Psoas muscle (tissue), 8 donors: Measurements from ENCODE around the gene CD160. TPM values are rescaled to one million over a fixed set of nuclear protein-coding genes. Genes with fewer than 3 reads are reported as not detected.
"Not testable (repeated sequence)": the region's sequence is repeated elsewhere in the genome, so short reads cannot be mapped to it uniquely, and the experiment has no call there.

Experiments used
- ATAC-seq, 4 donors: fragments of 200-7000 bp; cut with Tn5 transposase; one replicate each; pipeline ENCODE4 v1.9.1; 2020; ENCODE audit warnings: moderate library complexity in 3 of 4, mild to moderate bottlenecking in 2 of 4
- DNase-seq, 2 donors: peaks; one replicate each; pipeline ENCODE4 v3.0.0-alpha.2; 2020
- H3K27ac ChIP-seq: fragments of 200-600 bp; one replicate; pipeline ENCODE4 v1.8.0; 2022
- H3K27me3 ChIP-seq, 3 donors: fragments of 200-600 bp in 1 of 3; one replicate each; pipeline versions ENCODE4 v1.6.1 to v1.8.0; 2013 to 2022; ENCODE audit warnings: low read length in 2 of 3, mild to moderate bottlenecking in 2 of 3, moderate library complexity in 1 of 3; ENCODE audit not compliant: insufficient read depth in 3 of 3
- H3K36me3 ChIP-seq, 2 donors: fragments of 200-600 bp in 1 of 2; one replicate each; pipeline versions ENCODE4 v1.6.1 to v1.8.0; 2013 to 2022; ENCODE audit warnings: low read depth in 1 of 2, mild to moderate bottlenecking in 1 of 2, moderate library complexity in 1 of 2; ENCODE audit not compliant: insufficient read depth in 1 of 2
- H3K4me1 ChIP-seq: fragments of 200-600 bp; one replicate; pipeline ENCODE4 v1.8.0; 2022
- H3K4me3 ChIP-seq: fragments of 200-600 bp; one replicate; pipeline ENCODE4 v1.8.0; 2022; ENCODE audit warnings: mild to moderate bottlenecking
- H3K9me3 ChIP-seq: fragments of 200-600 bp; one replicate; pipeline ENCODE4 v1.8.0; 2022
- WGBS, 3 donors: extraction: QIAGEN DNeasy Blood & Tissue Kit; methylation state at CpG; one replicate each; pipeline versions ENCODE4 v1.1.6 to v1.1.7; 2013; 5-methylcytosine and 5-hydroxymethylcytosine counted together
- intact Hi-C, 2 donors: fragments of 100-400 bp; cut with DNase I; formaldehyde crosslinking; loops; one replicate each; pipeline versions ENCODE4 v1.11.0 to v1.14.2; 2022
- polyA plus RNA-seq, 3 donors: library from polyadenylated mRNA; stranded (reverse); fragments of 200-250 nt; gene quantifications; one replicate each; pipeline ENCODE4 v1.2.3, GENCODE V29; 2013
- total RNA-seq, 4 donors: library from RNA; stranded (reverse); fragmentation: NEBNext Ultra II Directional in 2 of 4; extraction: Animal tissue kit (Norgen Biotek cat#: 25700) in 2 of 4; gene quantifications; one replicate each; pipeline versions ENCODE4 v1.2.1 to v1.2.4, GENCODE V29; 2021 to 2023
- TF ChIP-seq, protein P1 (sequence below): fragments of 200-600 bp; IDR thresholded peaks from one replicate; pipeline ENCODE4 v1.8.0; 2022; ENCODE audit warnings: antibody characterized with exemption
- donor health status: healthy with polysubstance abuse.
- donor health status: DM: no; HTN: no; CAD: no; lungs with moderate emphysema.
- donor health status: Bipolar disorder and iron deficiency.
- donor health status: healthy.
- donor health status: DM: yes; HTN: yes; CAD: no.
- donor health status: DM: no; HTN: no; CAD: no.
- donor health status: DM: no; HTN: no; CAD: no.
- donor health status: DM: yes; HTN: yes; CAD: no.

Gene CD160
- total and polyA plus RNA-seq, 7 donors: 0.03 TPM; not detected in 6

DNA sequence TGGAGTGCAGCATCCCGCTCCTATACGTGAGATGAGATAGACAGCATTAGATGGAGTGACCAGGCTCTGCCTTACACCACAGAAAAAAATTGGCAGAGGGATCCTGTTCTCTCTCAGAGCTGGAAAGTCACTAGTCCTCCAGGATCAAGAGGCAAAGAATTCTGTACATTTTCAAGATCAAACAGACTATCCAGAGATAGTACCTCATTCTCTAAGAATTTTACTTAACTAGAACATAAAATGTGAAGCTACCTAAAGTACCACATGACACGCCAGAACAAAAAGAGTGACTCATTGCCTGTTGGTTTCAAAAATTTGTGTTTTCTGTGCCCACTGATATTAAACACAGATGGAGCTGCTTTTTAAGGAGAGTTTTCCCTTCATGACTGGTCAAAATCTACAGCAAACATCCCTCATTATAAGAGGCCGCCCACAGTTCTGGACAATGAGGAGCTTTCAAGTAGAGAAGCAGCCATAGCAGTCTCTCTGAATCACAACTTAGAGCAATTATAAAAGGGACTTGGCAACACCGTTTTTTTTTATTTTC lies 32.3 kb downstream of the CD160 start:
- TF ChIP-seq, protein P1, sequence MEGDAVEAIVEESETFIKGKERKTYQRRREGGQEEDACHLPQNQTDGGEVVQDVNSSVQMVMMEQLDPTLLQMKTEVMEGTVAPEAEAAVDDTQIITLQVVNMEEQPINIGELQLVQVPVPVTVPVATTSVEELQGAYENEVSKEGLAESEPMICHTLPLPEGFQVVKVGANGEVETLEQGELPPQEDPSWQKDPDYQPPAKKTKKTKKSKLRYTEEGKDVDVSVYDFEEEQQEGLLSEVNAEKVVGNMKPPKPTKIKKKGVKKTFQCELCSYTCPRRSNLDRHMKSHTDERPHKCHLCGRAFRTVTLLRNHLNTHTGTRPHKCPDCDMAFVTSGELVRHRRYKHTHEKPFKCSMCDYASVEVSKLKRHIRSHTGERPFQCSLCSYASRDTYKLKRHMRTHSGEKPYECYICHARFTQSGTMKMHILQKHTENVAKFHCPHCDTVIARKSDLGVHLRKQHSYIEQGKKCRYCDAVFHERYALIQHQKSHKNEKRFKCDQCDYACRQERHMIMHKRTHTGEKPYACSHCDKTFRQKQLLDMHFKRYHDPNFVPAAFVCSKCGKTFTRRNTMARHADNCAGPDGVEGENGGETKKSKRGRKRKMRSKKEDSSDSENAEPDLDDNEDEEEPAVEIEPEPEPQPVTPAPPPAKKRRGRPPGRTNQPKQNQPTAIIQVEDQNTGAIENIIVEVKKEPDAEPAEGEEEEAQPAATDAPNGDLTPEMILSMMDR: no peak
- intact Hi-C loops: no loop called here
- Histone ChIP-seq H3K36me3 (peaks cover 16 to 99% of the 10 kb centered on the region in 2 donors), H3K4me3 (no peak overlapping the region), H3K27me3 (no peaks in the 10 kb centered on the region), H3K9me3 (no peaks in the 10 kb centered on the region), H3K4me1 (no peaks in the 10 kb centered on the region), H3K27ac (no peak overlapping the region)
- 79 to 88% (median 81%) methylated on average over 5 of the region's 5 CpGs for WGBS, 3 donors
- ATAC-seq (no peak), DNase-seq (no peak)

DNA sequence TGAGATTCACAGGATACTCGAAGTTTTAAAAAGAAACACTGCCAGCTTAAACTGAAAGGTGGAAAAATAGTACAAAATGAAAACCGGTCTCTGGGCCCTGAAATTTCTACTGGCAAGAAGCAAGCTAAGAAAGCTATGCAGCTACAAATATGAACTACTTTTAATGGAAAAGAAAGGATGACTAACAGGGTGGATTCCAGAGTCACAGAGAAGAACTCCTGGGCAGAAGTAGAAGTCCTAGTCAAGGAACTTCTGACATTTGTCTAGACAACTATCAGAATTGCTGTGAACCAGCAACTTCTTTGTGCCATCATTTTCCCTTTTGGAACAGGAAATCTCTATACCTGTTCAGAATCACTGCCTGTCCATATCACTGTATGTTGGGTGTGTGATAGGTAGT lies 38.1 kb downstream of the CD160 start:
- intact Hi-C loops: no loop called here
- WGBS, 3 donors: 76 to 90% (median 81%) methylated on average over 2 of the region's 2 CpGs
- Histone ChIP-seq H3K27me3 (no peaks in the 10 kb centered on the region), H3K27ac (no peak overlapping the region), H3K4me1 (no peaks in the 10 kb centered on the region), H3K36me3 (peaks cover 0 to 91% of the 10 kb centered on the region in 2 donors), H3K4me3 (no peak overlapping the region), H3K9me3 (no peaks in the 10 kb centered on the region)
- DNase-seq (no peak), ATAC-seq (no peak)
- TF ChIP-seq, protein P1: no peak

DNA sequence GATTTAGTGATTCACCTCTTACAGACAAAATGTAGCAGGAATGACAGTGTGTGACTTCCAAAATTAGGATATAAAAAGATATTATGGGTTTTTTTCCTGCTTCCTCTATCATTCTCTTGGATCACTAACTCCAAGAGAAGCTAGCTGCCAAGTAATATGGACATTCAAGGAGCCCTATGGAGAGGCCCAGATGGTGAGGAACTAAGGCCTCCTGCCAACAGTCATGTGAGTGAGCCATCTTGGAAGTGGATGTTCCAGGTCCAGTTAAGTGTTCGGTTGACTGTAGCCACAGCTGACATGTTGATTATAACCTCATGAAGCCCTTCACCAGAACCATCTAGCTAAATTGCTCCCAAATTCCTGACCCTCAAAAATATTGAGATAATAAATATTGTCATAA lies 38.8 kb downstream of the CD160 start:
- intact Hi-C loops: no loop called here
- TF ChIP-seq, protein P1: no peak
- ATAC-seq: peak in 1 of 4 donors; percentile 49
- Histone ChIP-seq H3K9me3 (no peaks in the 10 kb centered on the region), H3K27me3 (no peaks in the 10 kb centered on the region), H3K36me3 (peaks cover 0 to 84% of the 10 kb centered on the region in 2 donors), H3K4me3 (no peak overlapping the region), H3K27ac (no peak overlapping the region), H3K4me1 (no peaks in the 10 kb centered on the region)
- no peak for DNase-seq
- 50 to 93% (median 77%) methylated on average over 1 of the region's 1 CpG for WGBS, 3 donors

DNA sequence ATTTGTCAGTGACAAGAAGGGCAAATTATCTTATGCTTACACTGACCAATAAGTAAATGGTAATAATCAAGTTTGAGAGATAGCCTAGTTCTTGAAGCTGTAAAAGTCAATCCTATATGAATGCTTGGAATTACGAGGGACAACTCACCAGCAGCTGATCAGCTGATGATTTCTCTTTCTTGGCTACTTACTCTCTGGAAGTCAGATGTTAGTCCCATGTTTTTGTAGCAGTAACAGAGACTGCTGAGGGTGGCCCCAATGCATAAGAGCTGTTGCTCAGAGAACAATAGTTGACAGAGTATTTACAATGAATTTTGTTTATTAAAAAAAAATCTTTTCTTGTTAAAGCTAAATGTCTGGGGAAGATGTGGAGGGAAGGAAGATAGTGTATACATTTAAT lies 39.3 kb downstream of the CD160 start:
- intact Hi-C loops: no loop called here
- Histone ChIP-seq H3K36me3 (peaks cover 0 to 83% of the 10 kb centered on the region in 2 donors), H3K4me3 (no peak overlapping the region), H3K27ac (no peak overlapping the region), H3K27me3 (no peaks in the 10 kb centered on the region), H3K9me3 (no peaks in the 10 kb centered on the region), H3K4me1 (no peaks in the 10 kb centered on the region)
- ATAC-seq: no peak
- TF ChIP-seq, protein P1: no peak
- WGBS, 3 donors: 67 to 92% (median 83%) methylated on average over 1 of the region's 1 CpG
- DNase-seq: no peak

DNA sequence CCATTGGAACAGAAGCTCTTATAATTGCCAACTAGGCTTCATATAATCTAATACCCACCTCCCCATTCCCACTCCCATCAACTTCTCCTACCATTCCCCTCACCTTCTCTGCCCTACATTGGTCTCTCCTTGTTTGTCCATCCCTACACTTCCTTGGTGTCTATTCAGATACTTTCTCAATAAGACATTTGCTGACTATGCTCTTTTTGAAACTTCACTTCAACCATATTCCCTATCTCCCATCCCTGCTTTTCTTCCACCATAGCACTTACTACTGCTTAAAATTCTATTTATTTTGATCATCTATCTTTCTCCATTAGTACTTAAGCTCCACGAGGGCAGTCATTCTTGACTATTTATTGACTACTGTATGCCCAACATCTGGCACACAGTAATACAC lies 40.4 kb downstream of the CD160 start:
- no peak for ATAC-seq
- intact Hi-C loops: no loop called here
- Histone ChIP-seq H3K36me3 (peaks cover 0 to 71% of the 10 kb centered on the region in 2 donors), H3K9me3 (no peaks in the 10 kb centered on the region), H3K27me3 (no peaks in the 10 kb centered on the region), H3K4me1 (no peaks in the 10 kb centered on the region), H3K4me3 (no peak overlapping the region), H3K27ac (no peak overlapping the region)
- whole genome bisulfite sequencing, 3 donors: 93 to 97% (median 96%) methylated on average over 1 of the region's 1 CpG
- DNase-seq: no peak
- TF ChIP-seq, protein P1: no peak

DNA sequence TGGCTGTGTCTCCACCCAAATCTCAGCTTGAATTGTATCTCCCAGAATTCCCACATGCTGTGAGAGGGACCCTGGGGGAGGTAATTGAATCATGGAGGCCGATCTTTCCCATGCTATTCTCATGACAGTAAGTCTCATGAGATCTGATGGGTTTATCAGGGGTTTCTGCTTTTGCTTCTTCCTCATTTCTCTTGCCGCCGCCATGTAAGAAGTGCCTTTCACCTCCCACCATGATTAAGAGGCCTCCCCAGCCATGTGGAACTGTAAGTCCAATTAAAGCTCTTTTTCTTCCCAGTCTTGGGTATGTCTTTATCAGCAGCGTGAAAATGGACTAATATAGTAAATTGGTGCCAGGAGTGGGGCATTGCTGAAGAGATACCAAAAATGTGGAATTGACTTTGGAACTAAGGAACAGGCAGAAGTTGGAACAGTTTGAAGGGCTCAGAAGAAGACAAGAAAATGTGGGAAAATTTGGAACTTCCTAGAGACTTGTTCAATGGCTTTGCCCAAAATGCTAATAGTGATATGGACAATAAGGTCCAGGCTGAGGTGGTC lies 41.2 kb downstream of the CD160 start:
- H3K36me3 ChIP-seq: peaks cover 0 to 68% of the 10 kb centered on the region in 2 donors
- intact Hi-C loops, H3K27me3 ChIP-seq, H3K4me3 ChIP-seq, DNase-seq, H3K4me1 ChIP-seq, H3K9me3 ChIP-seq, H3K27ac ChIP-seq, ATAC-seq: not testable (repeated sequence)
- WGBS, 3 donors: 97 to 98% (median 98%) methylated on average over 4 of the region's 4 CpGs

DNA sequence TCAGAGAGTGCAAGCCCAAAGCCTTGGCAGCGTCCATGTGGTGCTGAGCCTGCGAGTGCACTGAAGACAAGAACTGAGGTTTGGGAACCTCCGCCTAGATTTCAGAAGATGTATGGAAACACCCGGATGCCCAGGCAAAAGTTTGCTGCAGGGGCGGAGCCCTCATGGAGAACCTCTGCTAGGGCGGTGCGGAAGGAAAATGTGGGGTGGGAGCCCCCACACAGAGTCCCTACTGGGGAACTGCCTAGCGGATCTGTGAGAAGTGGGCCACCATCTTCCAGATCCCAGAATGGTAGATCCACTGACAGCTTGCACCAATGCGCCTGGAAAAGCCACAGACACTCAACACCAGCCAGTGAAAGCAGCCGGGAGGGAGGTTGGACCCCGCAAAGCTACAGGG lies 42.2 kb downstream of the CD160 start:
- H3K4me1 ChIP-seq, intact Hi-C loops, H3K9me3 ChIP-seq, H3K4me3 ChIP-seq, DNase-seq, ATAC-seq, H3K27ac ChIP-seq, H3K27me3 ChIP-seq: not testable (repeated sequence)
- 98 to 99% (median 98%) methylated on average over 11 of the region's 11 CpGs for WGBS, 3 donors
- peaks cover 0 to 64% of the 10 kb centered on the region in 2 donors for H3K36me3 ChIP-seq
